Activated effector memory CD4-positive, alpha-beta T cell treated with anti-CD3 and anti-CD28 coated beads, Interleukin-2, amount 50 U/mL, for 16 hours (primary cell): ENCODE measurements around the gene SPATA21.

ENCODE experiments used
- DNase-seq: peaks from one replicate; pipeline ENCODE4 v3.0.0-alpha.2; 2020

Gene SPATA21

GRCh38 chr1:16418823-16419425 lies 18.3 kb downstream of the SPATA21 start:
- DNase-seq = no peak

GRCh38 chr1:16413191-16413590 lies 24.0 kb downstream of the SPATA21 start:
- no peak for DNase-seq

- no peak for DNase-seq
Measured at GRCh38 chr1:16410803-16411202, 26.4 kb downstream of the SPATA21 start.

- no peak for DNase-seq
Measured at GRCh38 chr1:16409536-16410152, 27.6 kb downstream of the SPATA21 start.

GRCh38 chr1:16406868-16407267 lies 30.4 kb downstream of the SPATA21 start:
- no peak for DNase-seq

- no peak for DNase-seq
Measured at GRCh38 chr1:16405441-16405840, 31.8 kb downstream of the SPATA21 start.

GRCh38 chr1:16402742-16403141 lies 34.5 kb downstream of the SPATA21 start:
- DNase-seq = no peak

GRCh38 chr1:16398371-16398953 lies 38.8 kb downstream of the SPATA21 start:
- no peak for DNase-seq

GRCh38 chr1:16397120-16397519 lies 40.1 kb downstream of the SPATA21 start:
- DNase-seq = no peak

GRCh38 chr1:16396591-16396990 lies 40.6 kb downstream of the SPATA21 start:
- no peak for DNase-seq

GRCh38 chr1:16394977-16395376 lies 42.2 kb downstream of the SPATA21 start:
- no peak for DNase-seq

- no peak for DNase-seq
Measured at GRCh38 chr1:16393570-16394521, 43.4 kb downstream of the SPATA21 start.

GRCh38 chr1:16392740-16393569 lies 44.3 kb downstream of the SPATA21 start:
- DNase-seq = no peak

GRCh38 chr1:16391411-16391810 lies 45.8 kb downstream of the SPATA21 start:
- DNase-seq = no peak

- DNase-seq = no peak
Measured at GRCh38 chr1:16387201-16388188, 49.7 kb downstream of the SPATA21 start.

GRCh38 chr1:16386454-16387113 lies 50.6 kb downstream of the SPATA21 start:
- DNase-seq = no peak

GRCh38 chr1:16385659-16386453 lies 51.4 kb downstream of the SPATA21 start:
- no peak for DNase-seq

GRCh38 chr1:16383888-16384287 lies 53.3 kb downstream of the SPATA21 start:
- DNase-seq = no peak

- DNase-seq = no peak
Measured at GRCh38 chr1:16380868-16381267, 56.4 kb downstream of the SPATA21 start.

- no peak for DNase-seq
Measured at GRCh38 chr1:16378443-16378842, 58.8 kb downstream of the SPATA21 start.
